Left lobe of liver (tissue), 2 donors: ENCODE measurements around the gene TIMM29. TPM values are rescaled to one million over a fixed set of nuclear protein-coding genes. Genes with fewer than 3 reads are reported as not detected.

Experiments
- ATAC-seq: fragments of 200-7000 bp; cut with Tn5 transposase; one replicate; pipeline ENCODE4 v1.9.1; 2020; ENCODE audit warnings: mild to moderate bottlenecking, moderate library complexity
- DNase-seq: peaks from one replicate; pipeline ENCODE4 v3.0.0-alpha.2; 2020; ENCODE audit warnings: low spot score
- total RNA-seq: library from RNA; stranded (reverse); gene quantifications from one replicate; pipeline ENCODE4 v1.2.1, GENCODE V29; 2021
- donor health status: DM: no; HTN: no; CAD: no; lungs with moderate emphysema.
- donor health status: DM: no; HTN: yes; CAD: no.

The TIMM29 gene
- total RNA-seq, 1 donor from 2014 or later = 17.2 TPM

DNA sequence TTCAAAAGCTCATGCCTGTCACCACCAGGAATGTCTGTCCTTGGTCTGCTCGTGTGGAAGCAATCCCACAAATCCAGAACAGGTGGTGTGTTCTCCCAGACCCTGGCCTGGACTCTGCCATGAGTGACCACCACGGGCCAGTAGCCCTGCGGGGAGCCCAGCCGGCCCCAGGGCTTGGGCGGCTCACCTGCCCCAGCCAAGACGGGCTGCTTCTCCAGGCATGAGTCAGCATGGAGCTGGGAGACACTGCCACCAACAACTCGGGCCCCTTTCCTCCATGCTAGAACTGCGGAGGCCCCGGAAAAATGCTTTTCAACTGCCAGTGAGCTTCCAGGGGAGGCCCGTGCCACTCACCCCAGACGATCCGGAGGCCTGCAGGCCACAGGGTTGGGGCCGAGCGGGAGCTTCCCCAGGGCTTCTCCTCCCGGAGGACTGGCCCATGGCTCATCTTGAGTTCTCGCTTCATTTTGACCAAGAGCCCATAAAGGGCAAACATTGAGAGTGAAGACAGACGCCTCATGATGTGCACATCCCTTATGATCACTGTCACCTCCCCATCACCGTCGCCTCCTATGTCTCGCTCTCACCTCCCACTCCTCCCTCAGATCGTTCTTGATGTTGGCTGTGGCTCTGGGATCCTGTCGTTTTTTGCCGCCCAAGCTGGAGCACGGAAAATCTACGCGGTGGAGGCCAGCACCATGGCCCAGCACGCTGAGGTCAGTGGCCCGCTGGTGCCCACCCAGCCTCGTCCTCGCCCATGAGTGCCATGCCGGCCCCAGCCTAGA lies 16.8 kb upstream of the TIMM29 start:
- no peak for ATAC-seq
- no peak for DNase-seq

DNA sequence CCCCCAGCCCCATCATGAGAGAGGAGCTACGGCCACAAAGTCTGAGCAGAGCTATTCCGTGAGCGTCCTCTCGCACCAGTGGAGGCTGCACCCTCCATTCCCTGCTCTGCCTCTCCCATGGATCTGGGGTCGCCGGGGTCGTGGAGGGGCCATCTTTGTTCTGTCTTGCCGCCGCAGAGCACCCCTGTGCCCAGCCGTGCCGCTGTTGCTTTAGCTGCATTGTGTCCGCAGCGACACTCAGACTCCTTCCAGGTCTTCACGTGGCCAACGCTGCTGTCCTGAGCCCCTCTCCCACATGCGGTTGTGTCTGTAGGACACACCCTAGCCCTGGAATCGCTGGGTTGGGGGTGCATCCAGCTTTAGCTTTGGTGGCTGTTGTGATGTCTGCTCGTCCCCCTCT lies 16.0 kb upstream of the TIMM29 start:
- DNase-seq = no peak

DNA sequence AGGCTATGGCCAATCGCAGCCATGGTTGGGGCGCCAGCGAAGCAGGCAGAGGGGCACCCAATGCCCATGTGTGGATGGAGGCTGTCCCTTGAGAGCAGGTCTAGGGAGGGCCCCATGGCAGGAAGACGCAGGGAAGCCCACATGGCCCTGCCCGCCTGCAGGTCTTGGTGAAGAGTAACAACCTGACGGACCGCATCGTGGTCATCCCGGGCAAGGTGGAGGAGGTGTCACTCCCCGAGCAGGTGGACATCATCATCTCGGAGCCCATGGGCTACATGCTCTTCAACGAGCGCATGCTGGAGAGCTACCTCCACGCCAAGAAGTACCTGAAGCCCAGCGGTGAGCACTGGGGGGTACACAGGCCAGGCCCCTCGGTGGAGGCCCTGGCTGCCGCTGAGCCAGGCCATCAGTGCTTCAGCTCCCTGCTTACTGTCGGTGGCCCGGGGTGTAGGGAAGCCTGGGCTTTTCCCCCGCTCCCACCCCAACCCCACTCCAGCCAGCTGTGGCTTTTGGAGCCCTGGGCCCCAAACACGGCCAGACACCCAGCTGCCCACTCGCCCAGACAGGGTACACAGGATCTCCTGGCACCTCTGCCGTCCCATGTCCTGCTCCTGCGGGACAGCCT lies 14.8 kb upstream of the TIMM29 start:
- DNase-seq = no peak

More for the DNA sequence above, 16.0 kb upstream of the TIMM29 start:
- no peak for ATAC-seq

GRCh38 chr19:10915130-10916091 lies 13.2 kb upstream of the TIMM29 start:
- ATAC-seq (no peak), DNase-seq (no peak)

More for the DNA sequence above, 14.8 kb upstream of the TIMM29 start:
- ATAC-seq = no peak

DNA sequence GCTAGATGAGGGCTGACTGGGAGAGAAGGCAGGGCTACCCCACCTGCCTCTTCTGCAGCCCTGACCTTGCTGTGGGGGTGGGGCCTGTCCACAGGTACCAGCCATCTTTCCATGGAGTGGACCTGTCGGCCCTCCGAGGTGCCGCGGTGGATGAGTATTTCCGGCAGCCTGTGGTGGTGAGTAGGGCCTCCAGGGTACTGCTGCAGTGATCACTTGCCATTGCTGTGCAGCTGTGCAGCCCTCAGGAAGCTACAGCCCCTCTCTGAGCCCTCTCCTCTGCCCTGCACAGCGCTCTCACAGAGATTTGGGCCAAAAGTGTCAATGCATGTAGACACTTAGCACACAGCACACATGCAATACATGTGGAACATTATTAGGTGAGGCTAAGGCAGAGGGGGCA lies 12.0 kb upstream of the TIMM29 start:
- ATAC-seq (no peak), DNase-seq (no peak)

GRCh38 chr19:10918359-10918758 lies 10.3 kb upstream of the TIMM29 start:
- no peak for ATAC-seq
- no peak for DNase-seq

- ATAC-seq (no peak), DNase-seq (no peak)
Observed at GRCh38 chr19:10919352-10920287, 9.0 kb upstream of the TIMM29 start.

DNA sequence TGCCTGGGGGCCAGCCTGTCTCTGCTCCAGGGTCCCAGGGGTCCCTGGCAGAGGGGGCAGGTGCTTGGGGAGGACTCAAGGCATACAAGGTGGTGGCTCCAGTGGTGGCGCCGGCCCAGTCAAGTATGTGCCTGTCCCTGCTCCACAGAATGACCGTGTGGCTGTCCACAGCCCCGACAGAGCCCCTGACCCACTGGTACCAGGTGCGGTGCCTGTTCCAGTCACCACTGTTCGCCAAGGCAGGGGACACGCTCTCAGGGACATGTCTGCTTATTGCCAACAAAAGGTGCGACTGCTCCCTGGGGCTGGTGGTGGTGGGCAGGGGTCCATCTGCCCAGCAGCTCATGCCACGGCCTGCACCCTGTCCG lies 8.3 kb upstream of the TIMM29 start:
- ATAC-seq (no peak), DNase-seq (no peak)

DNA sequence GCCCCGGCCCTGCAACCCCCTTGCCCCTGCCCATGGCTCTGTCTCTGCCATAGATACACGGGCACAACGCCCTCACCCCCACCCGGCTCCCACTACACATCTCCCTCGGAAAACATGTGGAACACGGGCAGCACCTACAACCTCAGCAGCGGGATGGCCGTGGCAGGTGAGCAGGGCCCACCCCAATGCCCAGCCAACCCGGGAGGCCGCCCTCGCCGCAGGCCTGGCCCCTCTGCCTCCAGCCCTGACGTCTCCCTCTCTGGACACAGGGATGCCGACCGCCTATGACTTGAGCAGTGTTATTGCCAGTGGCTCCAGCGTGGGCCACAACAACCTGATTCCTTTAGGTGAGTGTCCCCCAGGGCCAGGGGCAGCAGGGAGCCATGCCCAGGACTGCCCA lies 7.8 kb upstream of the TIMM29 start:
- DNase-seq (no peak), ATAC-seq (no peak)

GRCh38 chr19:10921199-10921909 lies 7.3 kb upstream of the TIMM29 start:
- DNase-seq = no peak
- no peak for ATAC-seq

DNA sequence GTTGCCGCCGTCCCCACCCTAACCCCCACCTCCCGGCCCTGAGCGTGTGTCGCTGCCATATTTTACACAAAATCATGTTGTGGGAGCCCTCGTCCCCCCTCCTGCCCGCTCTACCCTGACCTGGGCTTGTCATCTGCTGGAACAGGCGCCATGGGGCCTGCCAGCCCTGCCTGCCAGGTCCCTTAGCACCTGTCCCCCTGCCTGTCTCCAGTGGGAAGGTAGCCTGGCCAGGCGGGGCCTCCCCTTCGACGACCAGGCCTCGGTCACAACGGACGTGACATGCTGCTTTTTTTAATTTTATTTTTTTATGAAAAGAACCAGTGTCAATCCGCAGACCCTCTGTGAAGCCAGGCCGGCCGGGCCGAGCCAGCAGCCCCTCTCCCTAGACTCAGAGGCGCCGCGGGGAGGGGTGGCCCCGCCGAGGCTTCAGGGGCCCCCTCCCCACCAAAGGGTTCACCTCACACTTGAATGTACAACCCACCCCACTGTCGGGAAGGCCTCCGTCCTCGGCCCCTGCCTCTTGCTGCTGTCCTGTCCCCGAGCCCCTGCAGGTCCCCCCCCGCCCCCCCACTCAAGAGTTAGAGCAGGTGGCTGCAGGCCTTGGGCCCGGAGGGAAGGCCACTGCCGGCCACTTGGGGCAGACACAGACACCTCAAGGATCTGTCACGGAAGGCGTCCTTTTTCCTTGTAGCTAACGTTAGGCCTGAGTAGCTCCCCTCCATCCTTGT lies 6.5 kb upstream of the TIMM29 start:
- no peak for ATAC-seq

DNA sequence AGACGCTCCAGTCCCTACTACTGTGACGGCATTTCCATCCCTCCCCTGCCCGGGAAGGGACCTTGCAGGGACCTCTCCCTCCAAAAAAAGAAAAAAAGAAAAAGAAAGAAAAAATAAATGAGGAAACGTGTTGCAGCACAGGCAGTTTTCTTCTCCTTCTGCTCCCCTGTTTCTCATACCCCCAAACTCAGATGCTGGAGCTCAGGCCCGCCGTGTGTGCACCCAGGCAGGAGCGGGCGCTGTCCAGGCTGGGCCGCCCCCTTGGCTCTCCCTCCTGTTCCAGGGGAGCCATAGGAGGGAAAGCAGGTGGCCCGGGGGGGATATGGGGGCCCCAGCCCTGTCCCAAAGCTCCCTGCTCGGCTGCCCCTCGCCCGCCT lies 6.0 kb upstream of the TIMM29 start:
- DNase-seq = no peak
- no peak for ATAC-seq

More for the DNA sequence above, 6.5 kb upstream of the TIMM29 start:
- no peak for DNase-seq

DNA sequence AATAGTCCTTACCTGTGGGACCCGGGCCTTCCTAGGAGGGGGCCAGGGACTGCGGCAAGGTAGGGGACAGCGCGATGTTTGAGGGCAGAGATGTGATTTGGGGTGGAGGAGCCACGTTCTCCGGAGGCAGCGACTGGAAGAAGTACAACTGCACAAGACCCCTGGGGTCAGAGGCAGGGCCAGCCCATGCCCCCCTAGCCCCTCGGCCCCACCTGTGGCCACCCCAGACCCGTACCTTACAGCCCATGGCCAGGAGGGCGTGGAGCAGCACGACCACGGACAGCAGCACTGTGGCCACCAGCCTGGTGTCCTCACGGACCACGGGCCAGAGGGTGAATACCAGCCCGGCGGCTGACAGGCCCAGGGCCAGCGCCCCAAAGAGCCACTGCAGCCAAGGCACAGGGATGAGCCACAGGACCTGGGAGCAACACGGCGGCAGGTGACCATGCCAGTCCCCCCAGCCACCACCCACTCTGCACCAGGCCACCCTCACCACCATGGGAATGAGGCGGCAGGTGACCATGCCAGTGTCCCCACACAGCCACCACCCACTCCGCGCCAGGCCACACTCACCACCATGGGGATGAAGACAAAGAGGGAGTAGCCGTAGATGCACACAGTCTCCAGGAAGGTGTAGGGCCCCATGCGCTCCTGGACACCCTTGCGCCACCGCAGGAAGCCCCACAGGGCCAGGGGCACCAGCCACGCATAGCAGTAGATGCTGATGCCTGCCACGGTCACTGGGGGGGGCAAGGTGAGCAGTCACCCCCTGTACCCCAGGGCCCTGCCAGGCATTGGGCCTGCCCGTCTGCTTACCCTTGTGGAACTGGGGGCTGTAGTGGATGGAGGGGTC lies 5.1 kb upstream of the TIMM29 start:
- no peak for DNase-seq

GRCh38 chr19:10924597-10924996 lies 4.0 kb upstream of the TIMM29 start:
- DNase-seq = no peak

More for the DNA sequence above, 5.1 kb upstream of the TIMM29 start:
- ATAC-seq = no peak

GRCh38 chr19:10927730-10928562 lies 665 bp upstream of the TIMM29 start:
- DNase-seq = no peak
- no peak for ATAC-seq

More at GRCh38 chr19:10924597-10924996, 4.0 kb upstream of the TIMM29 start:
- no peak for ATAC-seq

GRCh38 chr19:10929402-10929794 lies 787 bp downstream of the TIMM29 start:
- no peak for DNase-seq
- peak; percentile 7 for ATAC-seq
